Upper lobe of left lung (tissue), 6 donors: ENCODE data around the gene CEP89. TPM values are rescaled to one million over a fixed set of nuclear protein-coding genes. Genes with fewer than 3 reads are reported as not detected.
"Not testable (repeated sequence)": the region's sequence is repeated elsewhere in the genome, so short reads cannot be mapped to it uniquely, and the experiment has no call there.

Experiments used
- ATAC-seq, 2 donors: fragments of 200-7000 bp; cut with Tn5 transposase; one replicate each; pipeline ENCODE4 v1.9.1; 2022; ENCODE audit warnings: mild to moderate bottlenecking in 2 of 2, moderate library complexity in 2 of 2; ENCODE audit not compliant: low FRiP score in 2 of 2
- DNase-seq, 2 donors: peaks; one replicate each; pipeline ENCODE4 v3.0.0-alpha.2; 2019 to 2020
- H3K27ac ChIP-seq, 4 donors: fragments of 200-600 bp; sonication (generic); one replicate each; pipeline ENCODE4 v1.5.1; 2016 to 2019
- H3K27me3 ChIP-seq, 4 donors: fragments of 200-600 bp; sonication (generic); one replicate each; pipeline ENCODE4 v1.5.1; 2017 to 2019
- H3K36me3 ChIP-seq, 4 donors: fragments of 200-600 bp; sonication (generic); one replicate each; pipeline ENCODE4 v1.5.1; 2016 to 2019
- H3K4me1 ChIP-seq, 4 donors: fragments of 200-600 bp; sonication (generic); one replicate each; pipeline ENCODE4 v1.5.1; 2018 to 2019
- H3K4me3 ChIP-seq, 4 donors: fragments of 200-600 bp; sonication (generic); one replicate each; pipeline ENCODE4 v1.5.1; 2017 to 2019; ENCODE audit warnings: mild to moderate bottlenecking in 2 of 4, moderate library complexity in 1 of 4
- H3K9me3 ChIP-seq, 4 donors: fragments of 200-600 bp; sonication (generic); one replicate each; pipeline ENCODE4 v1.5.1; 2018 to 2019
- CTCF ChIP-seq, 6 experiments: fragments of 450-650 bp in 4 of 6; fragments of 200-600 bp in 2 of 6; sonication (generic) in 2 of 6; IDR thresholded peaks; one replicate each; pipeline ENCODE4 v1.5.1; 2016 to 2019; ENCODE audit warnings: antibody characterized with exemption in 6 of 6
- EP300 ChIP-seq, 4 donors: sonication (generic); formaldehyde crosslinking; IDR thresholded peaks; one replicate each; pipeline ENCODE4 v1.5.1; 2017; ENCODE audit warnings: antibody characterized with exemption in 4 of 4, control low read depth in 2 of 4
- POLR2A ChIP-seq, 4 donors: fragments of 450-650 bp; IDR thresholded peaks; one replicate each; pipeline ENCODE4 v1.5.1; 2016 to 2017; ENCODE audit warnings: antibody characterized with exemption in 4 of 4, mild to moderate bottlenecking in 2 of 4
- POLR2AphosphoS5 ChIP-seq, 2 donors: sonication (generic); formaldehyde crosslinking; IDR thresholded peaks; one replicate each; pipeline ENCODE4 v1.5.1; 2017; ENCODE audit warnings: antibody characterized with exemption in 2 of 2
- WGBS, 2 donors: methylation state at CpG; one replicate each; pipeline ENCODE4 v1.1.5; 2017 to 2018; 5-methylcytosine and 5-hydroxymethylcytosine counted together
- total RNA-seq, 6 donors: library from RNA; depleted of rRNA in 4 of 6; stranded (reverse); fragments of >200 nt in 4 of 6; gene quantifications; one replicate each; pipeline versions ENCODE4 v1.1.0 to v1.2.1, GENCODE V29; 2016 to 2021
- donor health status: DM: no; HTN: no; CAD: no; lungs with moderate emphysema.
- donor health status: DM: no; HTN: yes; CAD: no; lungs with severe emphysema.

The CEP89 gene
- total RNA-seq, 6 donors from 2014 or later: 10.1 to 16.0 (median 14.1) TPM

- Histone ChIP-seq H3K27ac (no peak overlapping the region), H3K36me3 (peaks cover 0 to 12% (median 0%) of the 10 kb centered on the region in 4 donors), H3K4me1 (no peaks in the 10 kb centered on the region), H3K4me3 (no peak overlapping the region), H3K27me3 (no peaks in the 10 kb centered on the region), H3K9me3 (no peaks in the 10 kb centered on the region)
- no peak for TF ChIP-seq POLR2AphosphoS5 (IDR thresholded peaks at IDR 0.05)
- no peak for TF ChIP-seq EP300 (IDR thresholded peaks at IDR 0.05)
- TF ChIP-seq POLR2A (IDR thresholded peaks at IDR 0.05): no peak
- no peak for TF ChIP-seq CTCF (IDR thresholded peaks at IDR 0.05)
- DNase-seq (no peak), ATAC-seq (no peak)
- WGBS, 2 donors: 60 to 65% methylated on average over 5 of the region's 5 CpGs
Measured at GRCh38 chr19:32988724-32989123, 17.0 kb upstream of the CEP89 start.

- not testable (repeated sequence) for ATAC-seq, H3K4me3 ChIP-seq, H3K27me3 ChIP-seq, H3K27ac ChIP-seq, H3K9me3 ChIP-seq, H3K4me1 ChIP-seq, DNase-seq
- 80 to 91% methylated on average over 5 of the region's 5 CpGs for WGBS, 2 donors
- peaks cover 0 to 10% (median 0%) of the 10 kb centered on the region in 4 donors for H3K36me3 ChIP-seq
Measured at GRCh38 chr19:32988254-32988653, 16.5 kb upstream of the CEP89 start.

GRCh38 chr19:32982488-32982887 lies 10.7 kb upstream of the CEP89 start:
- H3K36me3 ChIP-seq, ATAC-seq, H3K9me3 ChIP-seq, H3K4me3 ChIP-seq, H3K27me3 ChIP-seq, DNase-seq, H3K27ac ChIP-seq, H3K4me1 ChIP-seq: not testable (repeated sequence)
- 90 to 96% methylated on average over 6 of the region's 6 CpGs for WGBS, 2 donors

GRCh38 chr19:32979807-32980206 lies 8.0 kb upstream of the CEP89 start:
- not testable (repeated sequence) for DNase-seq, H3K27me3 ChIP-seq, H3K36me3 ChIP-seq, H3K4me1 ChIP-seq, ATAC-seq, H3K27ac ChIP-seq, H3K9me3 ChIP-seq, H3K4me3 ChIP-seq
- WGBS, 2 donors: 84 to 91% methylated on average over 7 of the region's 7 CpGs

GRCh38 chr19:32977813-32978212 lies 6.1 kb upstream of the CEP89 start:
- H3K9me3 ChIP-seq, H3K36me3 ChIP-seq, H3K27me3 ChIP-seq, ATAC-seq, H3K4me1 ChIP-seq, H3K4me3 ChIP-seq, DNase-seq: not testable (repeated sequence)
- WGBS, 2 donors: 84 to 92% methylated on average over 4 of the region's 4 CpGs
- H3K27ac ChIP-seq: peak overlapping the region in 1 of 4 donors; percentile 52

GRCh38 chr19:32977280-32977679 lies 5.5 kb upstream of the CEP89 start:
- peak in 1 of 2 donors; percentile 62 for ATAC-seq
- H3K27ac ChIP-seq: peak overlapping the region in 2 of 4 donors; percentile 16 to 52
- DNase-seq: peak in 1 of 2 donors; percentile 28

More at GRCh38 chr19:32977280-32977679, 5.5 kb upstream of the CEP89 start:
- no peaks in the 10 kb centered on the region for H3K27me3 ChIP-seq
- H3K36me3 ChIP-seq: no peaks in the 10 kb centered on the region
- H3K4me1 ChIP-seq: peaks cover 0 to 14% (median 7%) of the 10 kb centered on the region in 4 donors
- H3K4me3 ChIP-seq: no peak overlapping the region
- WGBS, 2 donors: 36 to 84% methylated on average over 7 of the region's 7 CpGs
- no peaks in the 10 kb centered on the region for H3K9me3 ChIP-seq
- no peak for TF ChIP-seq POLR2A (IDR thresholded peaks at IDR 0.05)
- no peak for TF ChIP-seq EP300 (IDR thresholded peaks at IDR 0.05)
- no peak for TF ChIP-seq CTCF (IDR thresholded peaks at IDR 0.05)
- TF ChIP-seq POLR2AphosphoS5 (IDR thresholded peaks at IDR 0.05): no peak
